Neural cell (in vitro differentiated cells): ENCODE data around the gene USP31. TPM values are rescaled to one million over a fixed set of nuclear protein-coding genes. Genes with fewer than 3 reads are reported as not detected.

Experiments used
- H2AFZ ChIP-seq: fragments of 200-600, 300-800 bp; sonication (generic), shearing (Covaris generic); 2 replicates; pipeline ENCODE4 v1.6.0; 2014; ENCODE audit warnings: low read depth, mild to moderate bottlenecking, antibody characterized with exemption, low read length, moderate library complexity
- H3F3A ChIP-seq: fragments of 200-600 bp; shearing (Covaris generic); 2 replicates; pipeline ENCODE4 v1.6.1; 2016; ENCODE audit warnings: mild to moderate bottlenecking, moderate library complexity, mixed read lengths, antibody characterized with exemption, low read length; ENCODE audit not compliant: insufficient read depth, poor library complexity, severe bottlenecking
- H3K27ac ChIP-seq: fragments of 200-600, 300-800 bp; sonication (generic), shearing (Covaris generic); 2 replicates; pipeline ENCODE4 v1.5.1; 2014; ENCODE audit warnings: mild to moderate bottlenecking, low read length, moderate library complexity
- H3K27me3 ChIP-seq: fragments of 300-800, 200-600 bp; sonication (generic), shearing (Covaris generic); 2 replicates; pipeline ENCODE4 v1.6.0; 2014; ENCODE audit warnings: mild to moderate bottlenecking, low read depth, low read length, moderate library complexity; ENCODE audit not compliant: insufficient read depth
- H3K36me3 ChIP-seq: fragments of 300-800, 200-600 bp; sonication (generic), shearing (Covaris generic); 2 replicates; pipeline ENCODE4 v1.5.1; 2014; ENCODE audit warnings: mild to moderate bottlenecking, antibody characterized with exemption, low read length, moderate library complexity; ENCODE audit not compliant: insufficient read depth
- H3K4me2 ChIP-seq: fragments of 300-800, 200-600 bp; sonication (generic), shearing (Covaris generic); 2 replicates; pipeline ENCODE4 v1.6.0; 2014; ENCODE audit warnings: mild to moderate bottlenecking, low read length
- H3K4me3 ChIP-seq: fragments of 300-800, 200-600 bp; sonication (generic), shearing (Covaris generic); 2 replicates; pipeline ENCODE4 v1.5.1; 2014; ENCODE audit warnings: mild to moderate bottlenecking, low read length, moderate library complexity
- H3K79me2 ChIP-seq: fragments of 200-600 bp; shearing (Covaris generic); replicated peaks from 2 replicates; pipeline ENCODE4 v1.6.0; 2014; ENCODE audit warnings: mild to moderate bottlenecking, low read length, moderate library complexity; ENCODE audit not compliant: insufficient read depth
- H3K9ac ChIP-seq: fragments of 300-800, 200-600 bp; sonication (generic), shearing (Covaris generic); 2 replicates; pipeline ENCODE4 v1.6.1; 2016; ENCODE audit warnings: mild to moderate bottlenecking, low read length, mixed read lengths
- H3K9me2 ChIP-seq: fragments of 200-600 bp; shearing (Covaris generic); 2 replicates; pipeline ENCODE4 v1.6.1; 2016; ENCODE audit warnings: mild to moderate bottlenecking, low read length, mixed read lengths; ENCODE audit not compliant: insufficient read depth
- H3K9me3 ChIP-seq: fragments of 200-600, 300-800 bp; sonication (generic), shearing (Covaris generic); 2 replicates; pipeline ENCODE4 v1.6.1; 2016; ENCODE audit warnings: mild to moderate bottlenecking, mixed run types, low read length, moderate library complexity, mixed read lengths
- H4K20me1 ChIP-seq: fragments of 200-600 bp; shearing (Covaris generic); 2 replicates; pipeline ENCODE4 v1.6.1; 2016; ENCODE audit warnings: mild to moderate bottlenecking, mixed run types; ENCODE audit not compliant: insufficient read depth
- CTCF ChIP-seq: fragments of 450-650 bp; IDR thresholded peaks from 2 replicates; pipeline ENCODE4 v1.5.1; 2014; ENCODE audit warnings: antibody characterized with exemption, mild to moderate bottlenecking, moderate library complexity; ENCODE audit not compliant: poor library complexity, severe bottlenecking
- EP300 ChIP-seq: fragments of 450-650 bp; conservative IDR thresholded peaks from 2 replicates; pipeline ENCODE4 v1.6.1; 2014; ENCODE audit warnings: antibody characterized with exemption, mild to moderate bottlenecking, moderate library complexity; ENCODE audit not compliant: poor library complexity, severe bottlenecking
- EZH2 ChIP-seq: fragments of 200-600, 300-800 bp; shearing (Covaris generic), sonication (generic); IDR thresholded peaks from 2 replicates; pipeline ENCODE4 v1.6.1; 2014; ENCODE audit warnings: antibody characterized with exemption, low read length, borderline replicate concordance, mild to moderate bottlenecking; ENCODE audit not compliant: insufficient read depth, poor library complexity, severe bottlenecking
- MXI1 ChIP-seq: fragments of 450-650 bp; conservative IDR thresholded peaks from 2 replicates; pipeline ENCODE4 v1.6.1; 2014; ENCODE audit warnings: antibody characterized with exemption, mild to moderate bottlenecking; ENCODE audit not compliant: poor library complexity, severe bottlenecking
- POLR2AphosphoS5 ChIP-seq: IDR thresholded peaks from 2 replicates; pipeline ENCODE4 v1.6.1; 2012
- RAD21 ChIP-seq: fragments of 450-650 bp; conservative IDR thresholded peaks from 2 replicates; pipeline ENCODE4 v1.6.1; 2014; ENCODE audit warnings: antibody characterized with exemption, mild to moderate bottlenecking, moderate library complexity
- SMC3 ChIP-seq: fragments of 450-650 bp; conservative IDR thresholded peaks from 2 replicates; pipeline ENCODE4 v1.6.1; 2014; ENCODE audit warnings: antibody characterized with exemption, mild to moderate bottlenecking, moderate library complexity; ENCODE audit not compliant: poor library complexity
- TAF1 ChIP-seq: IDR thresholded peaks from 2 replicates; pipeline ENCODE4 v1.6.1; 2012; ENCODE audit warnings: low read depth
- polyA plus RNA-seq: library from polyadenylated mRNA; depleted of rRNA; stranded (reverse); fragments of >200 nt; gene quantifications from 2 replicates; pipeline ENCODE4 v1.2.3, GENCODE V29; 2014
- TF ChIP-seq, protein P1 (sequence below): IDR thresholded peaks from 2 replicates; pipeline ENCODE4 v1.6.1; 2012; ENCODE audit warnings: borderline replicate concordance

The USP31 gene
- polyA plus RNA-seq, 1 donor from 2014 or later = 5.8 TPM

DNA sequence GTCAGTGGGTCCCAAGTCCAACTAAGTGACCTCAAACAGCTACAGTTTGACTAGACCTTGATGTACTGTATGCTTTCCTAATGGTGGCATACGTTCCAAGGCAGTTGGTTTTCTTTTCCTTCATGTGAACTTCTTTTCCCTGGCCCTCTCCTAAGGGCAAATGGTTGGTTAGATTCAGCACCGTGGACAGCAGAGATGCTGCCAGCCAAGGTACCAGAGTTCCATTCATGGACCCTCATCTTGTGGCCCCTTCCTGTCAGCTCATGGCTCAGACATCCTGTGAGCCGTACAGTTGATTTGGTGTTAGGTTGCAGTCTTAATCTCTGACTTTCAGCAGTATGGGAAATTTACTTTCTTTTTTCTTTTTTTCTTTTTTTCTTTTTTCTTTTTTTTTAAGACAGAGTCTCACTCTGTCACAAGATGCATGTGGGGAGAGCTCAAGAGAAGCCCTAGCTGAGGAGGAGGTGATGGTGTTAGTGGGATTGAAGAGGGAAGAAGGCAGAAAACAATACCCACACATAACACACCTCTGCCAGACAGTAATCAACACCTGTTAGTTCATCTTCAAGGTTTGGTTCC lies 122.4 kb downstream of the USP31 start:
- TF ChIP-seq, protein P1, sequence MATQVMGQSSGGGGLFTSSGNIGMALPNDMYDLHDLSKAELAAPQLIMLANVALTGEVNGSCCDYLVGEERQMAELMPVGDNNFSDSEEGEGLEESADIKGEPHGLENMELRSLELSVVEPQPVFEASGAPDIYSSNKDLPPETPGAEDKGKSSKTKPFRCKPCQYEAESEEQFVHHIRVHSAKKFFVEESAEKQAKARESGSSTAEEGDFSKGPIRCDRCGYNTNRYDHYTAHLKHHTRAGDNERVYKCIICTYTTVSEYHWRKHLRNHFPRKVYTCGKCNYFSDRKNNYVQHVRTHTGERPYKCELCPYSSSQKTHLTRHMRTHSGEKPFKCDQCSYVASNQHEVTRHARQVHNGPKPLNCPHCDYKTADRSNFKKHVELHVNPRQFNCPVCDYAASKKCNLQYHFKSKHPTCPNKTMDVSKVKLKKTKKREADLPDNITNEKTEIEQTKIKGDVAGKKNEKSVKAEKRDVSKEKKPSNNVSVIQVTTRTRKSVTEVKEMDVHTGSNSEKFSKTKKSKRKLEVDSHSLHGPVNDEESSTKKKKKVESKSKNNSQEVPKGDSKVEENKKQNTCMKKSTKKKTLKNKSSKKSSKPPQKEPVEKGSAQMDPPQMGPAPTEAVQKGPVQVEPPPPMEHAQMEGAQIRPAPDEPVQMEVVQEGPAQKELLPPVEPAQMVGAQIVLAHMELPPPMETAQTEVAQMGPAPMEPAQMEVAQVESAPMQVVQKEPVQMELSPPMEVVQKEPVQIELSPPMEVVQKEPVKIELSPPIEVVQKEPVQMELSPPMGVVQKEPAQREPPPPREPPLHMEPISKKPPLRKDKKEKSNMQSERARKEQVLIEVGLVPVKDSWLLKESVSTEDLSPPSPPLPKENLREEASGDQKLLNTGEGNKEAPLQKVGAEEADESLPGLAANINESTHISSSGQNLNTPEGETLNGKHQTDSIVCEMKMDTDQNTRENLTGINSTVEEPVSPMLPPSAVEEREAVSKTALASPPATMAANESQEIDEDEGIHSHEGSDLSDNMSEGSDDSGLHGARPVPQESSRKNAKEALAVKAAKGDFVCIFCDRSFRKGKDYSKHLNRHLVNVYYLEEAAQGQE = peak; percentile 51
- TF ChIP-seq EP300 = no peak
- Histone ChIP-seq H3K4me3 (no peak overlapping the region), H3K4me2 (no peak overlapping the region), H3K79me2 (no peaks in the 10 kb centered on the region), H3K27ac (no peak overlapping the region), H3K9me3 (no peaks in the 10 kb centered on the region), H3K36me3 (no peaks in the 10 kb centered on the region), H3K9ac (no peak overlapping the region), H4K20me1 (no peaks in the 10 kb centered on the region), H2AFZ (no peak overlapping the region), H3F3A (no peaks in the 10 kb centered on the region), H3K27me3 (no peaks in the 10 kb centered on the region), H3K9me2 (no peaks in the 10 kb centered on the region)

- Histone ChIP-seq H3K36me3 (no peaks in the 10 kb centered on the region), H3K9ac (no peak overlapping the region), H3K4me2 (no peak overlapping the region), H2AFZ (no peak overlapping the region), H3K4me3 (no peak overlapping the region), H3K79me2 (no peaks in the 10 kb centered on the region), H3K9me2 (no peaks in the 10 kb centered on the region), H3F3A (no peaks in the 10 kb centered on the region), H3K9me3 (no peaks in the 10 kb centered on the region), H3K27ac (no peak overlapping the region), H3K27me3 (no peaks in the 10 kb centered on the region), H4K20me1 (no peaks in the 10 kb centered on the region)
- TF ChIP-seq SMC3 = no peak
- no peak for TF ChIP-seq EZH2
- TF ChIP-seq, protein P1 = no peak
- no peak for TF ChIP-seq POLR2AphosphoS5
- no peak for TF ChIP-seq TAF1
- no peak for TF ChIP-seq RAD21
- TF ChIP-seq CTCF = no peak
- no peak for TF ChIP-seq EP300
- TF ChIP-seq MXI1 = no peak
These were observed 123.5 kb downstream of the USP31 start for GRCh38 chr16:23025692-23026307.
